Ascending aorta (tissue), 2 donors: ENCODE results near the gene CTCFL. TPM values are rescaled to one million over a fixed set of nuclear protein-coding genes. Genes with fewer than 3 reads are reported as not detected.

Experiments used
- DNase-seq, 2 donors: peaks; one replicate each; pipeline ENCODE4 v3.0.0-alpha.2; 2019; ENCODE audit warnings: low spot score in 2 of 2
- H3K27ac ChIP-seq, 2 donors: fragments of 200-600 bp; sonication (generic); one replicate each; pipeline ENCODE4 v1.5.1; 2016 to 2017; ENCODE audit warnings: mild to moderate bottlenecking in 1 of 2
- H3K27me3 ChIP-seq: fragments of 200-600 bp; sonication (generic); one replicate; pipeline ENCODE4 v1.5.1; 2017
- H3K36me3 ChIP-seq, 2 donors: fragments of 200-600 bp; sonication (generic); one replicate each; pipeline ENCODE4 v1.5.1; 2016
- H3K4me1 ChIP-seq, 2 donors: fragments of 200-600 bp; sonication (generic); one replicate each; pipeline ENCODE4 v1.5.1; 2016 to 2017; ENCODE audit warnings: mild to moderate bottlenecking in 1 of 2
- H3K4me3 ChIP-seq, 2 donors: fragments of 200-600 bp; sonication (generic); one replicate each; pipeline ENCODE4 v1.5.1; 2016 to 2017; ENCODE audit warnings: mild to moderate bottlenecking in 1 of 2
- H3K9me3 ChIP-seq, 2 donors: fragments of 200-600 bp; sonication (generic); one replicate each; pipeline ENCODE4 v1.5.1; 2016
- intact Hi-C: fragments of 100-400 bp; cut with DNase I; formaldehyde crosslinking; loops from one replicate; pipeline ENCODE4 v1.15.1; 2023
- total RNA-seq: library from RNA; depleted of rRNA; stranded (reverse); fragments of >200 nt; gene quantifications from one replicate; pipeline ENCODE4 v1.1.0, GENCODE V29; 2016
- TF ChIP-seq, protein P1 (sequence below), 3 experiments: fragments of 200-600 bp in 2 of 3; fragments of 450-650 bp in 1 of 3; sonication (generic) in 2 of 3; IDR thresholded peaks; one replicate each; pipeline ENCODE4 v1.5.1; 2016 to 2019; ENCODE audit warnings: antibody characterized with exemption in 3 of 3, mild to moderate bottlenecking in 1 of 3, moderate library complexity in 1 of 3

Gene CTCFL
- total RNA-seq, 1 donor from 2014 or later: not detected

DNA sequence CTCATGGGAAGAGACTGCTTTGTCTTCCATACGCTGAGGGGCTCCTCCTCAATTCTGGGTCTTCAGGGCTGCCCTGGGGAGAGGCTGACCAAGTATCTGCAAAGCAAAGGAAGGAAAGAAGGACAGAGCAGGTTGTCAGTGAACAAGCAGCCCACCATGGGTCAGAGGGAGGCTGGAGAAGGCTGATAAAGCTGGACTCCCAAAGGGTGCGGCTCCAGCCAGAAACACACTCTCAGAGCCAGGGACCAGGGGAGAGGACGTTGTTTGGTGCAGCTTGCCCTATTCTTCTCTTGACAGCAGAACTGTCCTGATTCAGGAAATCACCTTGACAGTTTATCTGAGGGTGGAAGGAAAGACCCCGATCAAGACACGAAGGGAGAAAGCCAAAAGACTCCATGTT, 10.4 kb upstream of the CTCFL start:
- TF ChIP-seq, protein P1, sequence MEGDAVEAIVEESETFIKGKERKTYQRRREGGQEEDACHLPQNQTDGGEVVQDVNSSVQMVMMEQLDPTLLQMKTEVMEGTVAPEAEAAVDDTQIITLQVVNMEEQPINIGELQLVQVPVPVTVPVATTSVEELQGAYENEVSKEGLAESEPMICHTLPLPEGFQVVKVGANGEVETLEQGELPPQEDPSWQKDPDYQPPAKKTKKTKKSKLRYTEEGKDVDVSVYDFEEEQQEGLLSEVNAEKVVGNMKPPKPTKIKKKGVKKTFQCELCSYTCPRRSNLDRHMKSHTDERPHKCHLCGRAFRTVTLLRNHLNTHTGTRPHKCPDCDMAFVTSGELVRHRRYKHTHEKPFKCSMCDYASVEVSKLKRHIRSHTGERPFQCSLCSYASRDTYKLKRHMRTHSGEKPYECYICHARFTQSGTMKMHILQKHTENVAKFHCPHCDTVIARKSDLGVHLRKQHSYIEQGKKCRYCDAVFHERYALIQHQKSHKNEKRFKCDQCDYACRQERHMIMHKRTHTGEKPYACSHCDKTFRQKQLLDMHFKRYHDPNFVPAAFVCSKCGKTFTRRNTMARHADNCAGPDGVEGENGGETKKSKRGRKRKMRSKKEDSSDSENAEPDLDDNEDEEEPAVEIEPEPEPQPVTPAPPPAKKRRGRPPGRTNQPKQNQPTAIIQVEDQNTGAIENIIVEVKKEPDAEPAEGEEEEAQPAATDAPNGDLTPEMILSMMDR (IDR thresholded peaks at IDR 0.05): no peak
- Histone ChIP-seq H3K36me3 (no peaks in the 10 kb centered on the region), H3K4me3 (no peak overlapping the region), H3K4me1 (no peaks in the 10 kb centered on the region), H3K9me3 (no peaks in the 10 kb centered on the region), H3K27ac (no peak overlapping the region), H3K27me3 (no peaks in the 10 kb centered on the region)
- intact Hi-C loops: no loop called here
- no peak for DNase-seq

DNA sequence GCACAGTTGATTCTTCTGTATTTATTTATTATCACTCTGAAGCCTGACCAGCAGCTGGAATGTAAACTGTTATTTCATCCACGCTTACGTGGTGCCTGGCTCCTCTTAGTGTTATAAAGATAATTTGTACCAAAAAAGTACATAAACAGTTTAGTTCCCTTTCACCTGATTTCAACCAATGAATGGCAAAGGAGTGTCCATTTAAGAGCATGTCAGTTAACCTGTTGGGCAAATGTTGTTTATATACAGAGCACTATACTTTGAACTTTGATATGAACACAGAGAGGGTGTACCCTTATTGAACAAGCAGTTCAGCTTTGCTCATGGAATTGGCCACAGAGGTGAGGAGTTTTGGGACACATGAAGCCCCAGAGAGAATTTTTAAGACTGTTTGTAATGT, 7.2 kb upstream of the CTCFL start:
- Histone ChIP-seq H3K4me1 (no peaks in the 10 kb centered on the region), H3K27me3 (no peaks in the 10 kb centered on the region), H3K36me3 (no peaks in the 10 kb centered on the region), H3K4me3 (no peak overlapping the region), H3K9me3 (no peaks in the 10 kb centered on the region), H3K27ac (no peak overlapping the region)
- TF ChIP-seq, protein P1 (IDR thresholded peaks at IDR 0.05): no peak
- intact Hi-C loops: no loop called here
- DNase-seq: no peak

DNA sequence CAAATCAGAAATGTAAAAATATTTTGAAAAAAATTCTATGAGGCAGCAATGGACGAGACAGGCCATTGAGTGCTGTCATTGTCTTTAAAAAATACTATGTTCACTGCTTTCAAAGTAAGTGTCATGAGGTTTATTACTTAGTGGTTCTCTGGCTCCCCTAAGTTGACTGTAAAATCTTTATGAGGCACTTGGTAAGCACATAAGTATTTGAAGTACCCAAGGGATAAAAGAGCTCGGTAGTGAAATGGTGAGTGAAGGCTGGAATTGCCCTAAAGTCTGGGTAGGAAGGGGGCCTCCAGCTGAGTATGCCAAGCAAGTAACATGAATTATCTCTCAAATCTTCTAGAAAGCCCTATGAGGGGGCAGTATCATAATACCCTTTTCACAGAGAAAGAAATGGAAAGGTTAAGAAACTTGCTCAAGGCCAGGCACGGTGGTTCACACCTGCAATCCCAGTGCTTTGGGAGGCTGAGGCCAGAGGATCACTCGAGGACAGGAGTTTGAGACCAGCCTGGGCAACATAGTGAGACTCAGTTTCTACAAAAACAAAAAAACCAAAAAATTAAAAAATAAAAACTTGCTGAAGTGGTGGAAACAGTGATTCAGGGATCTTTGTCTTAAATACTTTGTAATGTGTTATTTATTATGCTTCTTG, 5.5 kb upstream of the CTCFL start:
- DNase-seq: no peak
- intact Hi-C loops: no loop called here

DNA sequence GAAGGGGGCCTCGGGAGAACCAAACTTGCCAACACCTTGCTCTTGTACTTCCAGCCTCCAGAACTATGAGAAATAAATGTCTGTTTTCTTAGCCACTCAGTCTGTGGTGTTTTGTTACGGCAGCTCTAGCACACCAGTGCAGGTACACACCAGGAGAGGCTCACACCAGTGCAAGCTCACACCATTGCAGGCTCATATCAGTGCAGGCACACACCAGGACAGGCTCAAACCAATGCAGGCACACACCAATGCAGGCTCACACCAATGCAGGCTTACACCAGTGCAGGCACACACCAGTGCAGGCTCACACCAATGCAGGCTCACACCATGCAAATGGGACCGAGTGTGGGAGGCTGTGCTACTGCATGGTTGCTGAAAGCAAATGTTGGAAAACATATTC, 4.9 kb upstream of the CTCFL start:
- H3K4me3 ChIP-seq: no peak overlapping the region
- H3K4me1 ChIP-seq: no peaks in the 10 kb centered on the region
- no peaks in the 10 kb centered on the region for H3K27me3 ChIP-seq
- TF ChIP-seq, protein P1 (IDR thresholded peaks at IDR 0.05): no peak
- no peaks in the 10 kb centered on the region for H3K36me3 ChIP-seq
- DNase-seq: no peak
- intact Hi-C loops: no loop called here
- no peak overlapping the region for H3K27ac ChIP-seq
- H3K9me3 ChIP-seq: no peaks in the 10 kb centered on the region

More for the DNA sequence above, 5.5 kb upstream of the CTCFL start:
- Histone ChIP-seq H3K27me3 (no peaks in the 10 kb centered on the region), H3K9me3 (no peaks in the 10 kb centered on the region), H3K4me3 (no peak overlapping the region), H3K36me3 (no peaks in the 10 kb centered on the region), H3K27ac (no peak overlapping the region), H3K4me1 (no peaks in the 10 kb centered on the region)
- TF ChIP-seq, protein P1 (IDR thresholded peaks at IDR 0.05): no peak

DNA sequence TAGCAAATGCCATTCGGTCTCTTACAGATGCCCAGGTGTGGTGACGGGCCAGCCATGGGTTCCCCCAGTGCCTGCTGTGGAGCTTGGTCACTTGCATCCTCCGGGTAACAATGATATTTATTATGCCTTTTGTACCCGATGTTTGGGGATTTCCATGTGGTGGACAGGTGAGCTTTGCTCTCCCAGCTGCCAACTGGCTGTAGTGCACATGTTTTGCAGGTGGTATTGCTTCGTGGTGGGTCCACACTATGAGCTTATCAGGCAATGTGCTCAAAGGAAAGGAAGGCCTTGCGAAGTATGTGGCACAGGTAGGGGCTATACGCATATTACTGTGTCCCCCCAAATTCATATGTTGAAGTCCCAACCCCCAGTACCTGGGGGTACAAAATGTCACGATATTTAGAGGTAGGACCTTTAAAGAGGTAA, 4.2 kb upstream of the CTCFL start:
- intact Hi-C loops: no loop called here
- Histone ChIP-seq H3K27me3 (no peaks in the 10 kb centered on the region), H3K36me3 (no peaks in the 10 kb centered on the region), H3K9me3 (no peaks in the 10 kb centered on the region), H3K4me1 (no peaks in the 10 kb centered on the region), H3K27ac (no peak overlapping the region), H3K4me3 (no peak overlapping the region)
- DNase-seq: no peak
- TF ChIP-seq, protein P1 (IDR thresholded peaks at IDR 0.05): no peak

DNA sequence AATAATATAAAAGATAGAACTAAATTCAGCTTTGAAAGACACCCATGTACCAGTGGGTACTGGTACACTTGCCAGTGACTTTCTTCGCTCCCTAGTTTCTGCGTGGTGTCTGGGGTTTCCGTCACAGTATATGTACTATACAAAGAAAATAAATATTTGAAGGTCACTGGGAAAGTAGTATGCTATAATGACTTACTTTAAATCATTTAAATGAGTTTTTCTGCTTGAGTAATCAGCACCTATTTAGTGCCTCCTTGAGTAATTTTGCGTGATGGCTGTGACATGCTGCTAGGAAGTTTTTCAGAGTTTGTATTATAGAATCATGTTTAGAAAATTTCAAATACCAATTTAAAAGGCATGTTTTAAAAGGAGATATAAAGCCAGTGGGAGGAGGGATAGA, 3.2 kb upstream of the CTCFL start:
- intact Hi-C loops: no loop called here
- H3K9me3 ChIP-seq: no peaks in the 10 kb centered on the region
- H3K36me3 ChIP-seq: no peaks in the 10 kb centered on the region
- no peaks in the 10 kb centered on the region for H3K4me1 ChIP-seq
- no peak overlapping the region for H3K4me3 ChIP-seq
- H3K27me3 ChIP-seq: no peaks in the 10 kb centered on the region
- H3K27ac ChIP-seq: no peak overlapping the region
- no peak for DNase-seq
- TF ChIP-seq, protein P1 (IDR thresholded peaks at IDR 0.05): no peak
